GM23248 (cell line): ENCODE results near the gene C3orf52. TPM values are rescaled to one million over a fixed set of nuclear protein-coding genes. Genes with fewer than 3 reads are reported as not detected.

ENCODE experiments used
- DNase-seq: peaks from one replicate; pipeline ENCODE4 v3.0.0-alpha.2; 2015
- H2AFZ ChIP-seq: fragments of 200-600 bp; sonication (generic); 2 replicates; pipeline ENCODE4 v1.6.1; 2016; ENCODE audit warnings: antibody characterized with exemption
- H3F3A ChIP-seq: fragments of 200-600 bp; sonication (generic); 2 replicates; pipeline ENCODE4 v1.6.1; 2016; ENCODE audit warnings: mild to moderate bottlenecking, antibody characterized with exemption, mixed run types; ENCODE audit not compliant: insufficient read depth
- H3K27ac ChIP-seq: fragments of 200-600 bp; sonication (generic); 2 replicates; pipeline ENCODE4 v1.5.1; 2016; ENCODE audit warnings: mild to moderate bottlenecking
- H3K27me3 ChIP-seq: fragments of 200-600 bp; sonication (generic); replicated peaks from 2 replicates; pipeline ENCODE4 v1.6.1; 2016; ENCODE audit warnings: mild to moderate bottlenecking; ENCODE audit not compliant: insufficient read depth
- H3K36me3 ChIP-seq: fragments of 200-600 bp; sonication (generic); 2 replicates; pipeline ENCODE4 v1.6.1; 2016; ENCODE audit warnings: low read depth, mild to moderate bottlenecking
- H3K4me1 ChIP-seq: fragments of 200-600 bp; sonication (generic); 2 replicates; pipeline ENCODE4 v1.6.1; 2016; ENCODE audit warnings: mild to moderate bottlenecking; ENCODE audit not compliant: insufficient read depth
- H3K4me2 ChIP-seq: fragments of 200-600 bp; sonication (generic); one replicate; pipeline ENCODE4 v1.6.1; 2016; ENCODE audit warnings: mild to moderate bottlenecking; ENCODE audit not compliant: unreplicated experiment
- H3K4me3 ChIP-seq: fragments of 200-600 bp; sonication (generic); 2 replicates; pipeline ENCODE4 v1.5.1; 2016; ENCODE audit warnings: mild to moderate bottlenecking
- H3K79me2 ChIP-seq: fragments of 200-600 bp; sonication (generic); 2 replicates; pipeline ENCODE4 v1.6.1; 2016; ENCODE audit warnings: mild to moderate bottlenecking; ENCODE audit not compliant: insufficient read depth
- H3K9ac ChIP-seq: fragments of 200-600 bp; sonication (generic); 2 replicates; pipeline ENCODE4 v1.6.1; 2016; ENCODE audit warnings: mild to moderate bottlenecking
- H3K9me2 ChIP-seq: fragments of 200-600 bp; sonication (generic); 2 replicates; pipeline ENCODE4 v1.6.1; 2016; ENCODE audit warnings: mixed run types, mild to moderate bottlenecking, moderate library complexity; ENCODE audit not compliant: insufficient read depth
- H3K9me3 ChIP-seq: fragments of 200-600 bp; sonication (generic); one replicate; pipeline ENCODE4 v1.6.1; 2017; ENCODE audit warnings: low read depth
- H4K20me1 ChIP-seq: fragments of 200-600 bp; sonication (generic); 2 replicates; pipeline ENCODE4 v1.6.0; 2016; ENCODE audit not compliant: insufficient read depth
- EZH2 ChIP-seq: fragments of 200-600 bp; sonication (generic); IDR thresholded peaks from 2 replicates; pipeline ENCODE4 v1.6.1; 2018; ENCODE audit warnings: antibody characterized with exemption, mild to moderate bottlenecking; ENCODE audit not compliant: insufficient read depth, poor library complexity, severe bottlenecking
- EZH2phosphoT487 ChIP-seq: fragments of 200-600 bp; sonication (generic); IDR thresholded peaks from 2 replicates; pipeline ENCODE4 v1.6.1; 2018; ENCODE audit warnings: antibody characterized with exemption, moderate library complexity, mild to moderate bottlenecking, low read depth; ENCODE audit not compliant: insufficient read depth
- WGBS, 2 experiments: methylation state at CpG; one replicate each; pipeline ENCODE4 v1.1.6; 2015 to 2017; ENCODE audit warnings: low lambda C conversion rate in 2 of 2, low coverage in 1 of 2; ENCODE audit errors: missing lambda C conversion rate in 2 of 2; 5-methylcytosine and 5-hydroxymethylcytosine counted together
- in situ Hi-C: fragments of 300-500 bp; cut with MboI; formaldehyde crosslinking; loops from 2 replicates; pipeline ENCODE4 v1.15.0; 2020
- polyA plus RNA-seq: library from polyadenylated mRNA; unstranded; fragments of >200 nt; fragmentation: Nextera tagmentation; extraction: Ambion mirVana; gene quantifications from 2 replicates; pipeline ENCODE4 v1.2.1, GENCODE V29; 2016
- total RNA-seq: library from RNA; depleted of rRNA; stranded (reverse); fragments of >200 nt; shearing (Covaris generic); gene quantifications from 2 replicates; pipeline ENCODE4 v1.2.3, GENCODE V29; 2014

Gene C3orf52
- total and polyA plus RNA-seq, 2 experiments from 2014 or later, result 1.6 to 3.5 TPM

DNA sequence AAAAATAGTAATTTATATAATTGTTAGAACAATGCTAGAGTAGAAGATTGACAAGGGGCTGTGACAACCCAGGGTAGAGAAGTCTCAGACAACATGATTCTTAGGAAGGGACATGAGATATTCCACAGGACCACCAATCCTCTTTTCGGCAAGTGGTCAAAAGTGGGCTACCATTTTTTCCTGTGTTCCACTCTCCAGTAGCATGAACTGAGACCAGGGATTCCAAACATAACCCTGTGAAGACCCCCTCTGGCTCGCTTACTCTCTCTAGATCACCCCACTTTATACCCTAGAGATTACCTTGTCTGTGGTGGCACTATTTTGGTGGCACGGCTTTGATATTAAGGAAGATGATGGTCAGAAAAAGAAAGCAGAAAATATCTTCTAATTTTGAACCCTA lies 45.9 kb downstream of the C3orf52 start:
- H3K9me2 ChIP-seq, result no peaks in the 10 kb centered on the region
- no peaks in the 10 kb centered on the region for H3K9me3 ChIP-seq
- TF ChIP-seq EZH2phosphoT487, result no peak
- no peak for TF ChIP-seq EZH2
- no peak overlapping the region for H3K9ac ChIP-seq
- peaks cover 8% of the 10 kb centered on the region; the same call in 1 of the 2 replicates for H3K4me1 ChIP-seq
- in situ Hi-C loops, result loop anchor here (25.0 kb wide), 1 partner anchor 380 kb away; no protein-coding TSS in a partner anchor
- no peak overlapping the region for H3K4me3 ChIP-seq
- H2AFZ ChIP-seq, result no peak overlapping the region
- no peaks in the 10 kb centered on the region for H3K79me2 ChIP-seq
- no peak overlapping the region for H3K27ac ChIP-seq
- no peak overlapping the region for H3K4me2 ChIP-seq
- no peak for DNase-seq
- H4K20me1 ChIP-seq, result no peaks in the 10 kb centered on the region
- H3K36me3 ChIP-seq, result no peaks in the 10 kb centered on the region
- no peaks in the 10 kb centered on the region for H3K27me3 ChIP-seq
- 88 to 93% methylated on average over 3 of the region's 3 CpGs for WGBS, 2 experiments
- H3F3A ChIP-seq, result no peaks in the 10 kb centered on the region

DNA sequence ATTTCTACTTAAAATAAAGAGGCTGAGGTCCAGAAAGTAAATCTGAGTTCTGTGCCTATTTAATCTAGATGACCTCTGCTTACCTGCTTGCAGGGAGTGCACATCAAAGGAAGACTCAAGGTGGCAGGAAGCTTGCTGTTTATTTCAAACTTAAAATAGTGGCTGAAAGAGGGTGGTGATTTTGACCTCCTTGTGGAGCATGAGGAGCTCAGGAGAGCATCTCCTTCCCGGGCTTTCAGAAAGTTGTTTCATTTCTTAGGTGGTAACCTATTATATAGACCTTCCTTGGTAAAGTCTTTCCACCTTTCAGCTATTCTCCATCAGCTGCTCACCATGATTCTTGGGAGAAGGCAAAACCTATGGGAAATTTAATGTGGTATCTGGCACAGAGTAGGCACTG lies 46.4 kb downstream of the C3orf52 start:
- Histone ChIP-seq H3K27me3 (no peaks in the 10 kb centered on the region), H3K9me2 (no peaks in the 10 kb centered on the region), H4K20me1 (no peaks in the 10 kb centered on the region), H3K27ac (no peak overlapping the region), H3F3A (no peaks in the 10 kb centered on the region), H2AFZ (no peak overlapping the region), H3K79me2 (no peaks in the 10 kb centered on the region), H3K9me3 (no peaks in the 10 kb centered on the region), H3K4me2 (no peak overlapping the region), H3K9ac (no peak overlapping the region), H3K4me1 (peaks cover 8% of the 10 kb centered on the region; the same call in 1 of the 2 replicates), H3K36me3 (no peaks in the 10 kb centered on the region), H3K4me3 (no peak overlapping the region)
- TF ChIP-seq EZH2phosphoT487, result no peak
- TF ChIP-seq EZH2, result no peak
- in situ Hi-C loops, result loop anchor here (25.0 kb wide), 1 partner anchor 380 kb away; no protein-coding TSS in a partner anchor
- 95 to 100% methylated on average over 1 of the region's 1 CpG for WGBS, 2 experiments
- no peak for DNase-seq

DNA sequence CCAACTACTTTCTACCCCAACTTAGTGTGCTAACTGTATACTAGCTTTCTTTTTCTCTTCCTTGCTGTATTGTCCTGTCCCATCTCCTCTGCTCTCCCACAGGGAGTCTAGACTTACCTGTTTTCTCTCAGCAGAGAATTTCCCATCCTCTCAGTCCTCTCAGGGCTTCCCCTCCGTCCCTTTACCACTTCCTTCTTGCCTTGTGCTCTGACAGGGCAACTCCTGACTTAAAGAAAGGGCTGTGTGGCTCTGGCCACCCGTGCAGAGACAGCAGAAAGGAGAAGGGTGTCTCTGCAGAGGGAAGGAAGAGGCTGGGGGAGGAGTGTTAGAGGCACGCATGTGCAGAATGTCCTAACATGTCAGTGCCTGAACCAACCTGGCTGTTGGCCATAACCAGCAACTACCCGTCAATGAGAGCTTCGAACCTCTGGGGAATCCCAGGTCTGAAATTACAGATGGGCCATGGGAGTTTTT lies 46.8 kb downstream of the C3orf52 start, which contains the start of gene GCSAM:
Gene GCSAM (minus strand): TSS at position 274 of the 474 bp plus-strand sequence. CDS start 128 bp downstream, at position 146.
- Histone ChIP-seq H3K4me3 (no peak within 1 kb of the TSS), H4K20me1 (no peaks in the 10 kb centered on the region), H3K9me3 (no peaks in the 10 kb centered on the region), H3K27ac (no peak within 1 kb of the TSS), H3K9me2 (no peaks in the 10 kb centered on the region), H3K4me1 (peaks cover 8% of the 10 kb centered on the region; the same call in 1 of the 2 replicates), H3K36me3 (no peaks in the 10 kb centered on the region), H3K27me3 (no peaks in the 10 kb centered on the region), H3K79me2 (no peaks in the 10 kb centered on the region), H3K9ac (no peak within 1 kb of the TSS), H2AFZ (no peak within 1 kb of the TSS), H3F3A (no peaks in the 10 kb centered on the region), H3K4me2 (no peak within 1 kb of the TSS)
- 79 to 84% methylated on average over 5 of the region's 5 CpGs for WGBS, 2 experiments
- no peak for TF ChIP-seq EZH2phosphoT487
- TF ChIP-seq EZH2, result no peak
- no peak for DNase-seq
- in situ Hi-C loops, result loop anchor here (25.0 kb wide), 1 partner anchor 379 kb away; no protein-coding TSS in a partner anchor

DNA sequence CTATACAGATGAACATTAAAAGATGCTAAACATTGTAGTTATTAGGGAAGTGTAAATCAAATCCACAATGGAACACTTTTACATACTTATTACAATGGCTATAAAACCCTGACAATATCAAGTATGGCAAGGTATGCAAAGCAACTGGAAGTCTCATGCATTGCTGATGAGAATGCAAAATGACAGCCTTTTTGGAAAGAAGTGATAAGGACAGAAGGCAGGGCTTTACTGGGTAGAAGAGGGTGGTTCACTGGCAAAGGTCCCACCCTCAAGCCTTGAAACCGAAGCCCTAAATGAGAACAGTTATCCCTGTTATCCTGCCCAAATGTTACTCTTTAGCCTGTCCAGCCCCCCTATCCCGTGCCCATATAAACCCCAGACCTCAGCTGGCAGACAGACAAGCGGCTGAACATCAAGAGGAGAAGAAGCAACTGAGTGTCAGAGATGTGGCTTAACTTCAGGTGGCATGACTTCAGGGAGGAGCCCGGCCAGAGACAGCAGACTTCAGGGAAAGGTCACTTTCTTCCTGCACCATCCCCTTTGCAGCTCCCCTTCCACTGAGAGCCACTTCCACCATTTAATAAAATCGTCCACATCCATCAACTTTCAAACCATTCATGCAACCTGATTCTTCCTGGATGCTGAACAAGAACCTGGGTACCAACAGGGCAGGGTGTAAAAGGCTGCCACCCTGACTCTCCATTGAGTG lies 47.6 kb downstream of the C3orf52 start:
- H3K4me3 ChIP-seq, result no peak overlapping the region
- no peaks in the 10 kb centered on the region for H4K20me1 ChIP-seq
- H3K9me3 ChIP-seq, result no peaks in the 10 kb centered on the region
- DNase-seq, result no peak
- WGBS, 2 experiments, result 41 to 58% methylated on average over 5 of the region's 5 CpGs
- no peak overlapping the region for H3K27ac ChIP-seq
- no peak for TF ChIP-seq EZH2
- no peak for TF ChIP-seq EZH2phosphoT487
- no peaks in the 10 kb centered on the region for H3K9me2 ChIP-seq
- no peaks in the 10 kb centered on the region for H3K36me3 ChIP-seq
- H2AFZ ChIP-seq, result no peak overlapping the region
- H3K79me2 ChIP-seq, result no peaks in the 10 kb centered on the region
- in situ Hi-C loops, result loop anchor here (25.0 kb wide), 1 partner anchor 379 kb away; no protein-coding TSS in a partner anchor
- no peak overlapping the region for H3K9ac ChIP-seq
- H3F3A ChIP-seq, result no peaks in the 10 kb centered on the region
- no peak overlapping the region for H3K4me2 ChIP-seq
- H3K27me3 ChIP-seq, result no peaks in the 10 kb centered on the region
- peaks cover 8% of the 10 kb centered on the region; the same call in 1 of the 2 replicates for H3K4me1 ChIP-seq
